ENCODE measurements around the gene ACOXL.
A peak's percentile ranks its signal among the peaks of the same experiment; 100 is the strongest.

Gene ACOXL

GRCh38 chr2:111127351-111127750 lies 395.0 kb downstream of the ACOXL start:
- no peak overlapping the region for H2AFZ ChIP-seq (ENCODE audit: low read depth, low read length)
- H3K27me3 ChIP-seq (ENCODE audit: control insufficient read depth in 1 of 2, insufficient read depth in 1 of 2, low read length in 2 of 2) = no peaks in the 10 kb centered on the region
- H3K14ac ChIP-seq (ENCODE audit: low read length in 2 of 2) = no peak overlapping the region
- no peak overlapping the region for H2BK15ac ChIP-seq (ENCODE audit: low read depth, poor library complexity, severe bottlenecking)
- no peak overlapping the region for H2BK5ac ChIP-seq (ENCODE audit: low read depth, low read length, poor library complexity, severe bottlenecking)
- H2BK120ac ChIP-seq (ENCODE audit: low read depth, low read length) = no peak overlapping the region
- peaks cover 9 to 42% of the 10 kb centered on the region in 2 experiments for H3K36me3 ChIP-seq (ENCODE audit: control insufficient read depth in 1 of 2, insufficient read depth in 2 of 2, low read depth in 1 of 2, low read length in 2 of 2)
- H4K8ac ChIP-seq (ENCODE audit: low read length) = no peak overlapping the region
- H3K27ac ChIP-seq (ENCODE audit: low read length, poor library complexity, severe bottlenecking) = no peak overlapping the region
- no peak for DNase-seq
- no peaks in the 10 kb centered on the region for H3K9me3 ChIP-seq (ENCODE audit: control insufficient read depth, low read length)
- 77% methylated on average over 4 of the region's 4 CpGs for WGBS
- H3K9ac ChIP-seq (ENCODE audit: low read length) = no peak overlapping the region
- no peak overlapping the region for H2AK5ac ChIP-seq (ENCODE audit: low read length, severe bottlenecking)
- H4K91ac ChIP-seq (ENCODE audit: low read length) = no peak overlapping the region
- peaks cover 6% of the 10 kb centered on the region for H3K4me1 ChIP-seq (ENCODE audit: control insufficient read depth, insufficient read depth, low read depth, low read length)
- no peak overlapping the region for H3K18ac ChIP-seq (ENCODE audit: low read depth in 1 of 2, low read length in 2 of 2)
- no peak overlapping the region for H2BK12ac ChIP-seq (ENCODE audit: low read length in 2 of 2)
- peaks cover 28% of the 10 kb centered on the region for H3K79me1 ChIP-seq (replicated peaks; ENCODE audit: low read length, poor library complexity, severe bottlenecking)
- no peak overlapping the region for H3K4me2 ChIP-seq (ENCODE audit: low read length, poor library complexity, severe bottlenecking)
- H3K4me3 ChIP-seq (ENCODE audit: insufficient read depth in 1 of 2, low read depth in 1 of 2, low read length in 2 of 2) = no peak overlapping the region
- H3K23ac ChIP-seq (ENCODE audit: low read length in 2 of 2) = no peak overlapping the region
- H3K4ac ChIP-seq (ENCODE audit: low read depth in 1 of 2, low read length in 2 of 2) = no peak overlapping the region

- no peak for DNase-seq
- Histone ChIP-seq H3K27ac (ENCODE audit: low read length, poor library complexity, severe bottlenecking) (no peak overlapping the region), H3K9ac (ENCODE audit: low read length) (no peak overlapping the region), H3K4me2 (ENCODE audit: low read length, poor library complexity, severe bottlenecking) (no peak overlapping the region), H3K4me3 (ENCODE audit: insufficient read depth in 1 of 2, low read depth in 1 of 2, low read length in 2 of 2) (no peak overlapping the region), H3K18ac (ENCODE audit: low read depth in 1 of 2, low read length in 2 of 2) (no peak overlapping the region), H3K14ac (ENCODE audit: low read length in 2 of 2) (no peak overlapping the region), H3K4me1 (ENCODE audit: control insufficient read depth, insufficient read depth, low read depth, low read length) (peaks cover 4% of the 10 kb centered on the region), H2AFZ (ENCODE audit: low read depth, low read length) (no peak overlapping the region), H2BK12ac (ENCODE audit: low read length in 2 of 2) (no peak overlapping the region), H4K91ac (ENCODE audit: low read length) (no peak overlapping the region), H2BK15ac (ENCODE audit: low read depth, poor library complexity, severe bottlenecking) (no peak overlapping the region), H2AK5ac (ENCODE audit: low read length, severe bottlenecking) (no peak overlapping the region), H2BK120ac (ENCODE audit: low read depth, low read length) (no peak overlapping the region), H3K79me1 (replicated peaks; ENCODE audit: low read length, poor library complexity, severe bottlenecking) (peaks cover 27% of the 10 kb centered on the region), H3K36me3 (ENCODE audit: control insufficient read depth in 1 of 2, insufficient read depth in 2 of 2, low read depth in 1 of 2, low read length in 2 of 2) (peaks cover 7 to 42% of the 10 kb centered on the region in 2 experiments), H3K9me3 (ENCODE audit: control insufficient read depth, low read length) (no peaks in the 10 kb centered on the region), H3K23ac (ENCODE audit: low read length in 2 of 2) (no peak overlapping the region), H2BK5ac (ENCODE audit: low read depth, low read length, poor library complexity, severe bottlenecking) (no peak overlapping the region), H4K8ac (ENCODE audit: low read length) (no peak overlapping the region), H3K4ac (ENCODE audit: low read depth in 1 of 2, low read length in 2 of 2) (no peak overlapping the region), H3K27me3 (ENCODE audit: control insufficient read depth in 1 of 2, insufficient read depth in 1 of 2, low read length in 2 of 2) (no peaks in the 10 kb centered on the region)
- no CpG with 5 or more reads among the region's 2 CpGs for WGBS
These were observed 395.7 kb downstream of the ACOXL start for GRCh38 chr2:111128096-111128495.

GRCh38 chr2:111133603-111134002 lies 401.2 kb downstream of the ACOXL start:
- Histone ChIP-seq H3K18ac (ENCODE audit: low read depth in 1 of 2, low read length in 2 of 2) (no peak overlapping the region), H2BK5ac (ENCODE audit: low read depth, low read length, poor library complexity, severe bottlenecking) (no peak overlapping the region), H3K4me2 (ENCODE audit: low read length, poor library complexity, severe bottlenecking) (no peak overlapping the region), H2AK5ac (ENCODE audit: low read length, severe bottlenecking) (no peak overlapping the region), H3K9ac (ENCODE audit: low read length) (no peak overlapping the region), H3K4me1 (ENCODE audit: control insufficient read depth, insufficient read depth, low read depth, low read length) (peaks cover 8% of the 10 kb centered on the region), H3K9me3 (ENCODE audit: control insufficient read depth, low read length) (no peaks in the 10 kb centered on the region), H3K14ac (ENCODE audit: low read length in 2 of 2) (no peak overlapping the region), H3K27me3 (ENCODE audit: control insufficient read depth in 1 of 2, insufficient read depth in 1 of 2, low read length in 2 of 2) (peaks cover 0 to 13% of the 10 kb centered on the region in 2 experiments), H4K91ac (ENCODE audit: low read length) (no peak overlapping the region), H2BK12ac (ENCODE audit: low read length in 2 of 2) (no peak overlapping the region), H3K4me3 (ENCODE audit: insufficient read depth in 1 of 2, low read depth in 1 of 2, low read length in 2 of 2) (no peak overlapping the region), H3K36me3 (ENCODE audit: control insufficient read depth in 1 of 2, insufficient read depth in 2 of 2, low read depth in 1 of 2, low read length in 2 of 2) (peaks cover 11 to 21% of the 10 kb centered on the region in 2 experiments), H2BK15ac (ENCODE audit: low read depth, poor library complexity, severe bottlenecking) (no peak overlapping the region), H4K8ac (ENCODE audit: low read length) (no peak overlapping the region), H3K79me1 (replicated peaks; ENCODE audit: low read length, poor library complexity, severe bottlenecking) (peaks cover 19% of the 10 kb centered on the region), H3K23ac (ENCODE audit: low read length in 2 of 2) (no peak overlapping the region), H3K4ac (ENCODE audit: low read depth in 1 of 2, low read length in 2 of 2) (no peak overlapping the region), H3K27ac (ENCODE audit: low read length, poor library complexity, severe bottlenecking) (no peak overlapping the region), H2AFZ (ENCODE audit: low read depth, low read length) (no peak overlapping the region), H2BK120ac (ENCODE audit: low read depth, low read length) (no peak overlapping the region)
- DNase-seq = peak; percentile 4
- 64% methylated on average over 2 of the region's 2 CpGs for WGBS

GRCh38 chr2:111134055-111134454 lies 401.7 kb downstream of the ACOXL start:
- H2AFZ ChIP-seq (ENCODE audit: low read depth, low read length) = no peak overlapping the region
- no peak overlapping the region for H2BK5ac ChIP-seq (ENCODE audit: low read depth, low read length, poor library complexity, severe bottlenecking)
- no peak overlapping the region for H3K4ac ChIP-seq (ENCODE audit: low read depth in 1 of 2, low read length in 2 of 2)
- WGBS = 100% methylated on average over 2 of the region's 2 CpGs
- no peak overlapping the region for H2BK12ac ChIP-seq (ENCODE audit: low read length in 2 of 2)
- no peak overlapping the region for H3K23ac ChIP-seq (ENCODE audit: low read length in 2 of 2)
- peaks cover 6 to 23% of the 10 kb centered on the region in 2 experiments for H3K36me3 ChIP-seq (ENCODE audit: control insufficient read depth in 1 of 2, insufficient read depth in 2 of 2, low read depth in 1 of 2, low read length in 2 of 2)
- no peak overlapping the region for H3K14ac ChIP-seq (ENCODE audit: low read length in 2 of 2)
- H3K4me1 ChIP-seq (ENCODE audit: control insufficient read depth, insufficient read depth, low read depth, low read length) = peaks cover 8% of the 10 kb centered on the region
- peaks cover 18% of the 10 kb centered on the region for H3K79me1 ChIP-seq (replicated peaks; ENCODE audit: low read length, poor library complexity, severe bottlenecking)
- H2AK5ac ChIP-seq (ENCODE audit: low read length, severe bottlenecking) = no peak overlapping the region
- H2BK120ac ChIP-seq (ENCODE audit: low read depth, low read length) = no peak overlapping the region
- no peak overlapping the region for H3K18ac ChIP-seq (ENCODE audit: low read depth in 1 of 2, low read length in 2 of 2)
- no peak overlapping the region for H3K4me2 ChIP-seq (ENCODE audit: low read length, poor library complexity, severe bottlenecking)
- no peak for DNase-seq
- H3K27me3 ChIP-seq (ENCODE audit: control insufficient read depth in 1 of 2, insufficient read depth in 1 of 2, low read length in 2 of 2) = peaks cover 0 to 16% of the 10 kb centered on the region in 2 experiments
- H4K91ac ChIP-seq (ENCODE audit: low read length) = no peak overlapping the region
- H3K9ac ChIP-seq (ENCODE audit: low read length) = no peak overlapping the region
- no peak overlapping the region for H3K27ac ChIP-seq (ENCODE audit: low read length, poor library complexity, severe bottlenecking)
- H2BK15ac ChIP-seq (ENCODE audit: low read depth, poor library complexity, severe bottlenecking) = no peak overlapping the region
- H4K8ac ChIP-seq (ENCODE audit: low read length) = no peak overlapping the region
- no peaks in the 10 kb centered on the region for H3K9me3 ChIP-seq (ENCODE audit: control insufficient read depth, low read length)
- no peak overlapping the region for H3K4me3 ChIP-seq (ENCODE audit: insufficient read depth in 1 of 2, low read depth in 1 of 2, low read length in 2 of 2)

All from mesenchymal stem cell (in vitro differentiated cells and primary cell).